GM10266 (cell line): ENCODE results near the gene TAF1B.
"Not testable (repeated sequence)": the region's sequence is repeated elsewhere in the genome, so short reads cannot be mapped to it uniquely, and the experiment has no call there.

Source experiments
- DNase-seq: peaks from one replicate; pipeline ENCODE4 v3.0.0; 2012; ENCODE audit errors: extremely low spot score
- CTCF ChIP-seq: IDR thresholded peaks from 2 replicates; pipeline ENCODE4 v1.5.1; 2012; ENCODE audit warnings: mild to moderate bottlenecking, low read depth; ENCODE audit not compliant: control insufficient read depth, insufficient read depth; ENCODE audit errors: missing control alignments

TAF1B gene

DNA sequence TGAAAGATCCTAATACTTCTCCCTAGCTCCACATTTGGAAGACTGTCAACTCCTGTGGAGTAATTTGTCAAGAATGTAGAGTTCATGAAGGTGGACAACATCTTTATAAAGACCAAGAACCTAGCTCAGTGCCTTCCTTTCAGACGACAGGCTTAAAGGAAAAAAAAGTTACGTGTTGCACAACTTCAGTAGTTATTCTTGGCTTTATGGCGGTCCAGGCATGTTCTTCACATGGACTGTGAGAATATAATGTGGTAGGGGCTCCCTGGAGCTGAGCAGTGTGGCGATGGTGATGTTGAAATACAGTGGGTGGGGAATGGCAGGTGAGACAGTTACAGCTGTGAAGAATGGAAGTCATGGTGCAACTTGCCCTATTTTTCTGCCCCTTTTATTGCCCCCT, 3.9 kb downstream of the TAF1B start:
- no peak for TF ChIP-seq CTCF
- no peak for DNase-seq

- DNase-seq: no peak
- no peak for TF ChIP-seq CTCF
Measured at GRCh38 chr2:9852881-9853280, 9.6 kb downstream of the TAF1B start.

DNA sequence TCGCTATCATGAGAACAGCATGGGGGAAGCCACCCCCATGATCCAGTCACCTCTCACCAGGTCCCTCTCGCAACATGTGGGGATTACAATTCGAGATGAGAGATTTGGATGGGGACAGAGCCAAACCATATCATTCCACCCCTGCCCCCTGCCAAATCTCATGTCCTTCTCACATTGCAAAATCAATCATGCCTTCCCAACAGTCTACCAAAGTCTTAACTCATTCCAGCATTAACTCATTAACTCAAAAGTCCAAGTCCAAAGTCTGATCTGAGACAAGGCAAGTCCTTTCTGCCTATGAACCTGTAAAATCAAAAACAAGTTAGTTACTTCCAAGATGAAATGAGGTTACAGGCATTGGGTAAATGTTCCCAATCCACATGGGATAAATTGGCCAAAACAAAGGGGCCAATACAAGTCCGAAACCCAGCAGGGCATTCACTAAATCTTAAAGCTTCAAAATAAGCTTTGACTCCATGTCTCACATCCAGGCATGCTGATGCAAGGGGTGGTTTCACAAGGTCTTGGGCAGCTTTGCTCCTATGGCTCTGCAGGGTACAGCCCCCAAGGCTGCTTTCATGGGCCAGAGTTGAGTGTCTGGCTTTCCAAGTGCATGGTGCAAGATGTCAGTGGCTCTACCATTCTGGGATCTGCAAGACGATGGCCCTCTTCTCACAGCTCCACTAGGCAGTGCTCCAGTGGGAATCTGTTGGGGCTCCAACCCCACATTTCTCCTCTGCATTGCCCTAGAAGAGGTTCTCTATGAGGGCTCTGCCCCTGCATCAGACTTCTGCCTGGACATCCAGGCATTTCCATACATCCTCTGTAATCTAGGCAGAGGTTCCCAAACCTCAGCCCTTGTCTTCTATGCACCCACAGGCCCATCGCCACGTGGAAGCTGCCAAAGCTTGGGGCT, 14.8 kb downstream of the TAF1B start:
- TF ChIP-seq CTCF: no peak
- no peak for DNase-seq

DNA sequence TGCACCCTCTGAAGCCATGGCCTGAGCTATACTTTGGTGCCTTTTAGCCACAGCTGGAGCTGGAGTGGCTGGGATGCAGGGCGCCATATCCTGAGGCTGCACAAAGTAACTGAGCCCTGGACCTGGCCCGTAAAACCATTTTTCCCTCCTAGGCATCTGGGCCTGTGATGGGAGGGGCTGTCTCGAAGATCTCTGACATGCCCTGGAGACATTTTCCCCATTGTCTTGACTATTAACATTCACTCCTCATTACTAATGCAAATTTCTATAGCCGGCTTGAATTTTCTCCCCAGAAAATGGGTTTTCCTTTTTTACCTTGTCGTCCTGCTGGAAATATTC, 15.4 kb downstream of the TAF1B start:
- TF ChIP-seq CTCF: no peak
- no peak for DNase-seq

GRCh38 chr2:9860922-9861580, 17.8 kb downstream of the TAF1B start:
- not testable (repeated sequence) for DNase-seq

GRCh38 chr2:9867881-9868280, 24.6 kb downstream of the TAF1B start:
- no peak for TF ChIP-seq CTCF
- DNase-seq: no peak

- no peak for DNase-seq
- no peak for TF ChIP-seq CTCF
Measured at GRCh38 chr2:9873337-9873736, 30.1 kb downstream of the TAF1B start.
